H9 (cell line): Measurements from ENCODE around the gene KY. TPM values are rescaled to one million over a fixed set of nuclear protein-coding genes. Genes with fewer than 3 reads are reported as not detected.

Experiments used
- DNase-seq: peaks from one replicate; pipeline ENCODE4 v3.0.0-alpha.2; 2017
- H2AFZ ChIP-seq: one replicate; pipeline ENCODE4 v1.6.1; 2013; ENCODE audit warnings: mild to moderate bottlenecking, low read length, control low read depth, moderate library complexity
- H2AK5ac ChIP-seq: 2 replicates; pipeline ENCODE4 v1.6.1; 2013; ENCODE audit warnings: low read length, control low read depth, mixed read lengths; ENCODE audit not compliant: insufficient read length
- H2BK120ac ChIP-seq: one replicate; pipeline ENCODE4 v1.6.1; 2013; ENCODE audit warnings: low read depth, mild to moderate bottlenecking, low read length, control low read depth, inconsistent platforms; ENCODE audit not compliant: poor library complexity, severe bottlenecking
- H2BK12ac ChIP-seq: 2 replicates; pipeline ENCODE4 v1.6.1; 2013; ENCODE audit warnings: low read length, control low read depth, mixed read lengths, low read depth; ENCODE audit not compliant: insufficient read length
- H2BK15ac ChIP-seq: 2 replicates; pipeline ENCODE4 v1.6.1; 2013; ENCODE audit warnings: low read depth, low read length, control low read depth
- H2BK20ac ChIP-seq: one replicate; pipeline ENCODE4 v1.6.1; 2013; ENCODE audit warnings: low read depth, mild to moderate bottlenecking, low read length, control low read depth, inconsistent platforms; ENCODE audit not compliant: poor library complexity, severe bottlenecking
- H2BK5ac ChIP-seq: 2 replicates; pipeline ENCODE4 v1.6.1; 2013; ENCODE audit warnings: low read length, control low read depth, mixed read lengths; ENCODE audit not compliant: insufficient read length
- H3K14ac ChIP-seq: 2 replicates; pipeline ENCODE4 v1.6.1; 2013; ENCODE audit warnings: low read length, control low read depth; ENCODE audit not compliant: insufficient read depth
- H3K18ac ChIP-seq: 2 replicates; pipeline ENCODE4 v1.6.1; 2013; ENCODE audit warnings: low read depth, mild to moderate bottlenecking, mixed read lengths, low read length, control low read depth; ENCODE audit not compliant: insufficient read length
- H3K23ac ChIP-seq: 2 replicates; pipeline ENCODE4 v1.6.1; 2013; ENCODE audit warnings: low read length, control low read depth, mixed read lengths, low read depth; ENCODE audit not compliant: insufficient read length
- H3K23me2 ChIP-seq: 2 replicates; pipeline ENCODE4 v1.6.1; 2013; ENCODE audit warnings: low read depth, mild to moderate bottlenecking, mixed read lengths, low read length, control low read depth; ENCODE audit not compliant: insufficient read length, poor library complexity, severe bottlenecking
- H3K27ac ChIP-seq: 2 replicates; pipeline ENCODE4 v1.5.1; 2013; ENCODE audit warnings: low read length, control low read depth, mixed read lengths, low read depth; ENCODE audit not compliant: insufficient read length
- H3K27me3 ChIP-seq: 2 replicates; pipeline ENCODE4 v1.6.1; 2013; ENCODE audit warnings: low read length, control low read depth, inconsistent platforms; ENCODE audit not compliant: insufficient read depth
- H3K4ac ChIP-seq: 2 replicates; pipeline ENCODE4 v1.6.1; 2013; ENCODE audit warnings: low read depth, mild to moderate bottlenecking, control low read depth, inconsistent platforms, low read length, moderate library complexity
- H3K4me1 ChIP-seq: 2 replicates; pipeline ENCODE4 v1.6.1; 2013; ENCODE audit warnings: low read length, control low read depth, inconsistent platforms; ENCODE audit not compliant: insufficient read depth
- H3K4me2 ChIP-seq: 2 replicates; pipeline ENCODE4 v1.6.1; 2013; ENCODE audit warnings: low read length, control low read depth, mixed read lengths; ENCODE audit not compliant: insufficient read length, insufficient read depth
- H3K56ac ChIP-seq: 2 replicates; pipeline ENCODE4 v1.6.1; 2013; ENCODE audit warnings: low read depth, mild to moderate bottlenecking, mixed read lengths, low read length, control low read depth; ENCODE audit not compliant: insufficient read length
- H3K79me1 ChIP-seq: 2 replicates; pipeline ENCODE4 v1.6.1; 2013; ENCODE audit warnings: low read depth, mild to moderate bottlenecking, moderate library complexity, low read length, control low read depth, inconsistent platforms; ENCODE audit not compliant: insufficient read depth, poor library complexity, severe bottlenecking
- H3K79me2 ChIP-seq: 2 replicates; pipeline ENCODE4 v1.6.1; 2013; ENCODE audit warnings: low read length, control low read depth, inconsistent platforms; ENCODE audit not compliant: insufficient read depth
- H3K9ac ChIP-seq: 2 replicates; pipeline ENCODE4 v1.6.1; 2013; ENCODE audit warnings: low read length, control low read depth, mixed read lengths; ENCODE audit not compliant: insufficient read length; ENCODE audit errors: extremely low read depth
- H3K9me3 ChIP-seq: one replicate; pipeline ENCODE4 v1.6.1; 2013; ENCODE audit warnings: low read depth, low read length, inconsistent platforms; ENCODE audit not compliant: control insufficient read depth
- H3T11ph ChIP-seq: one replicate; pipeline ENCODE4 v1.6.1; 2013; ENCODE audit warnings: mild to moderate bottlenecking, low read length, control low read depth, inconsistent platforms
- H4K20me1 ChIP-seq: one replicate; pipeline ENCODE4 v1.6.1; 2013; ENCODE audit not compliant: control insufficient read depth, insufficient read length, insufficient read depth
- H4K5ac ChIP-seq: 2 replicates; pipeline ENCODE4 v1.6.1; 2013; ENCODE audit warnings: low read depth, mild to moderate bottlenecking, mixed read lengths, low read length, control low read depth; ENCODE audit not compliant: insufficient read length
- H4K8ac ChIP-seq: replicated peaks from 2 replicates; pipeline ENCODE4 v1.6.1; 2013; ENCODE audit warnings: low read length, control low read depth, mixed read lengths, low read depth; ENCODE audit not compliant: insufficient read length
- H4K91ac ChIP-seq: 2 replicates; pipeline ENCODE4 v1.6.1; 2013; ENCODE audit warnings: low read depth, mild to moderate bottlenecking, moderate library complexity, mixed read lengths, low read length, control low read depth; ENCODE audit not compliant: insufficient read length
- H3K27ac Mint-ChIP-seq, 3 experiments: 2 replicates in 2 of 3; 3 replicates in 1 of 3; pipeline ENCODE4 v1.8.0; 2020 to 2021; ENCODE audit warnings: mixed read lengths in 3 of 3, mild to moderate bottlenecking in 1 of 3, moderate library complexity in 1 of 3
- H3K27me3 Mint-ChIP-seq: 2 replicates; pipeline ENCODE4 v1.8.0; 2021; ENCODE audit warnings: low read depth, mild to moderate bottlenecking, moderate library complexity, mixed read lengths
- H3K36me3 Mint-ChIP-seq, 3 experiments: 2 replicates in 2 of 3; 3 replicates in 1 of 3; pipeline ENCODE4 v1.8.0; 2020 to 2021; ENCODE audit warnings: low read depth in 3 of 3, mixed read lengths in 3 of 3; ENCODE audit not compliant: insufficient read depth in 1 of 3
- H3K4me1 Mint-ChIP-seq, 2 experiments: 2 replicates each; pipeline ENCODE4 v1.8.0; 2020; ENCODE audit warnings: mixed read lengths in 2 of 2
- H3K4me3 Mint-ChIP-seq, 2 experiments: 2 replicates in 1 of 2; 3 replicates in 1 of 2; pipeline ENCODE4 v1.8.0; 2020 to 2021; ENCODE audit warnings: mild to moderate bottlenecking in 2 of 2, mixed read lengths in 2 of 2, moderate library complexity in 1 of 2
- H3K9me3 Mint-ChIP-seq, 2 experiments: 2 replicates in 1 of 2; 3 replicates in 1 of 2; pipeline ENCODE4 v1.8.0; 2020; ENCODE audit warnings: mild to moderate bottlenecking in 2 of 2, mixed read lengths in 2 of 2, moderate library complexity in 1 of 2
- CTCF ChIP-seq: fragments of 200-600 bp; sonication (generic); conservative IDR thresholded peaks from 3 replicates; pipeline ENCODE4 v1.8.0; 2021; ENCODE audit warnings: antibody characterized with exemption, mild to moderate bottlenecking
- WGBS: extraction: QIAGEN DNeasy Blood & Tissue Kit; methylation state at CpG from one replicate; pipeline ENCODE4 v1.1.7; 2013; ENCODE audit warnings: missing lambda C conversion rate, low lambda C conversion rate, mixed read lengths; ENCODE audit not compliant: insufficient read length; ENCODE audit errors: extremely low coverage; 5-methylcytosine and 5-hydroxymethylcytosine counted together
- total RNA-seq: library from RNA; stranded (reverse); gene quantifications from 2 replicates; pipeline ENCODE4 v1.2.1, GENCODE V29; 2021

The KY gene
- total RNA-seq, 1 experiment from 2014 or later: not detected

- Histone ChIP-seq H3K4me2 (no peak overlapping the region), H3K79me1 (no peaks in the 10 kb centered on the region), H3K9me3 (no peaks in the 10 kb centered on the region), H2AK5ac (no peak overlapping the region), H3K79me2 (no peaks in the 10 kb centered on the region), H3K4me1 (no peaks in the 10 kb centered on the region), H2BK5ac (no peak overlapping the region), H3K27ac (no peak overlapping the region), H3T11ph (no peak overlapping the region), H4K20me1 (no peaks in the 10 kb centered on the region), H3K56ac (no peak overlapping the region), H2BK12ac (no peak overlapping the region), H3K23ac (no peak overlapping the region), H4K5ac (no peak overlapping the region), H3K23me2 (no peaks in the 10 kb centered on the region), H2AFZ (no peak overlapping the region), H3K4ac (no peak overlapping the region), H2BK120ac (no peak overlapping the region), H4K91ac (no peak overlapping the region), H2BK20ac (no peak overlapping the region), H2BK15ac (no peak overlapping the region), H3K18ac (no peak overlapping the region), H3K9ac (no peak overlapping the region), H3K27me3 (peaks cover 68% of the 10 kb centered on the region), H3K14ac (no peak overlapping the region), H4K8ac (no peak overlapping the region)
- Mint-ChIP-seq H3K27me3 (peaks cover 100% of the 10 kb centered on the region), H3K9me3 (no peaks in the 10 kb centered on the region; a peak in 1 of 5 replicates), H3K27ac (no peak overlapping the region), H3K36me3 (no peaks in the 10 kb centered on the region), H3K4me1 (peaks cover 6 to 13% of the 10 kb centered on the region in 2 experiments), H3K4me3 (no peak overlapping the region)
- WGBS: no CpG with 5 or more reads among the region's 7 CpGs
- DNase-seq: peak; percentile 0
- no peak for TF ChIP-seq CTCF
Observed at GRCh38 chr3:134649106-134649705, 1.6 kb downstream of the KY start.
